ENCODE results near the gene ATP9A.

ATP9A gene

GRCh38 chr20:51735728-51736600 lies 32.2 kb downstream of the ATP9A start:
- H3K4me3 ChIP-seq (ENCODE audit: low read depth, low read length), result no peak overlapping the region
- no peak overlapping the region for H3K4me2 ChIP-seq (ENCODE audit: low read length)
- H3K36me3 ChIP-seq (ENCODE audit: control insufficient read depth, insufficient read depth, low read length), result no peaks in the 10 kb centered on the region
- no peak overlapping the region for H2AFZ ChIP-seq
- no peaks in the 10 kb centered on the region for H3K9me3 ChIP-seq (ENCODE audit: control insufficient read depth, low read length)
- H3K9ac ChIP-seq, result no peak overlapping the region
- peaks cover 31% of the 10 kb centered on the region for H3K79me2 ChIP-seq
- TF ChIP-seq, protein P1, sequence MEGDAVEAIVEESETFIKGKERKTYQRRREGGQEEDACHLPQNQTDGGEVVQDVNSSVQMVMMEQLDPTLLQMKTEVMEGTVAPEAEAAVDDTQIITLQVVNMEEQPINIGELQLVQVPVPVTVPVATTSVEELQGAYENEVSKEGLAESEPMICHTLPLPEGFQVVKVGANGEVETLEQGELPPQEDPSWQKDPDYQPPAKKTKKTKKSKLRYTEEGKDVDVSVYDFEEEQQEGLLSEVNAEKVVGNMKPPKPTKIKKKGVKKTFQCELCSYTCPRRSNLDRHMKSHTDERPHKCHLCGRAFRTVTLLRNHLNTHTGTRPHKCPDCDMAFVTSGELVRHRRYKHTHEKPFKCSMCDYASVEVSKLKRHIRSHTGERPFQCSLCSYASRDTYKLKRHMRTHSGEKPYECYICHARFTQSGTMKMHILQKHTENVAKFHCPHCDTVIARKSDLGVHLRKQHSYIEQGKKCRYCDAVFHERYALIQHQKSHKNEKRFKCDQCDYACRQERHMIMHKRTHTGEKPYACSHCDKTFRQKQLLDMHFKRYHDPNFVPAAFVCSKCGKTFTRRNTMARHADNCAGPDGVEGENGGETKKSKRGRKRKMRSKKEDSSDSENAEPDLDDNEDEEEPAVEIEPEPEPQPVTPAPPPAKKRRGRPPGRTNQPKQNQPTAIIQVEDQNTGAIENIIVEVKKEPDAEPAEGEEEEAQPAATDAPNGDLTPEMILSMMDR (IDR thresholded peaks at IDR 0.05), result no peak
- H3K27me3 ChIP-seq (ENCODE audit: control insufficient read depth, insufficient read depth, low read length), result no peaks in the 10 kb centered on the region
- H3K4me1 ChIP-seq, result no peaks in the 10 kb centered on the region
- H3K27ac ChIP-seq, result no peak overlapping the region

DNA sequence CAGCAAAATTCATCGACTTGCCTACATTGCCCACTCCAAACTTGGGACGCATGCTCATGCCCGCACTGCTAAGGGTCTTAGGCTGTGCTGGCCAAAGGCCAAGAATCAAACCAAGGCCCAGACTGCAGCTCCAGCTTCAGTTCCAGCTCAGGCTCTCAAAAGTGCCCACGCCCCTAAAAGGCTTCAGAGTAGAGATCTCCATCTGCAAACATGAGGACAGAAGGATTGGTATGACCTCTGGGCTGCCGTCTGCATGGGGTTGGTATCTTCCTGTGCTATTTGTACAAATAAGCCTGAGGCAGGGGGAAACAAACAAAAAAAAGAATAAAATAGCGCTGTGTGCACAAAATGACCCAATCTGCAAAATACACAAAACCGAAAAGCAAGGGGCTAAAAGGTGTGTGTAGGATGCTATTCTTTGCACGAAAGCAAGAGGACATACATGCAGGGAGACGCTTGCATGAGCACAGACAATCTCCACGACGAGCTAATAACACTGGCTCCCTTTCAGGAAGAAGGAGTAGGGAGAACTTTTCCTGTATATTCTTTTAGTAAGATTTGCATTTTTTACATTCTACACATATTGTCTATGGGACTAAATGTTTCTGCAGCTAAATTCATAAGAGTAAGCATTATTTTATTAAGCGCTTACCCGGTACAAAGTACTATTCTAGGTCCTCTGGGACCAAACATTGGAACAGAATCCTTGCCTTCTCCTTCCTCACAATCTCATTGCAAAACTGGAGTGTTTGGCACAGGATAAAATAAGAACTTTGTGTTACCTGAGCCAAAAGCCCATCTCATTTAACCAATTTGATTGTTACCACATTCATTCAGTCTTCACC lies 33.1 kb downstream of the ATP9A start:
- H3K9ac ChIP-seq, result no peak overlapping the region

DNA sequence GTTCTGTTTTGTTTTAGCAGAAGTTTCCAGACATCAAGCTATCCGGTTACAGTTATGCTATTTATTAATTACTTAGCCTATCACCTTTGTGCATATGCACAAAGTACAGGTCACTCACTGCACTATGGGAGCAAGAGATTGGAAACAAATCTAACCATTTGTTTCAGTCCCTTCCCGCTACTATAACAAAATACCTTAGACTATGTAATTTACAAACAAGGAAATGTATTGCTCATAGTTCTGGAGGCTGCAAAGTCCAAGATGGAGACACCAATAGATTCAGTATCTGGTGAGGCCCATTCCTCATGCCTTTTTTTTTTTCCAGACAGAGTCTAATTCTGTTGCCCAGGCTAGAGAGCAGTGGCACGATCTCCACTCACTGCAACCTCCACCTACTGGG lies 35.1 kb downstream of the ATP9A start:
- Histone ChIP-seq H3K4me1 (no peaks in the 10 kb centered on the region), H3K27ac (no peak overlapping the region), H3K4me2 (ENCODE audit: low read length) (no peak overlapping the region), H3K9me3 (ENCODE audit: control insufficient read depth, low read length) (no peaks in the 10 kb centered on the region), H3K79me2 (peaks cover 17% of the 10 kb centered on the region), H3K4me3 (ENCODE audit: low read depth, low read length) (no peak overlapping the region), H2AFZ (no peak overlapping the region), H3K36me3 (ENCODE audit: control insufficient read depth, insufficient read depth, low read length) (no peaks in the 10 kb centered on the region), H3K27me3 (ENCODE audit: control insufficient read depth, insufficient read depth, low read length) (no peaks in the 10 kb centered on the region), H3K9ac (no peak overlapping the region)
- TF ChIP-seq, protein P1 (IDR thresholded peaks at IDR 0.05), result no peak

More for the DNA sequence above, 33.1 kb downstream of the ATP9A start:
- H3K27me3 ChIP-seq (ENCODE audit: control insufficient read depth, insufficient read depth, low read length), result no peaks in the 10 kb centered on the region
- no peak overlapping the region for H3K4me3 ChIP-seq (ENCODE audit: low read depth, low read length)
- no peaks in the 10 kb centered on the region for H3K36me3 ChIP-seq (ENCODE audit: control insufficient read depth, insufficient read depth, low read length)
- TF ChIP-seq, protein P1 (IDR thresholded peaks at IDR 0.05), result no peak
- no peaks in the 10 kb centered on the region for H3K9me3 ChIP-seq (ENCODE audit: control insufficient read depth, low read length)
- H3K79me2 ChIP-seq, result peaks cover 29% of the 10 kb centered on the region
- H3K4me2 ChIP-seq (ENCODE audit: low read length), result no peak overlapping the region
- H2AFZ ChIP-seq, result no peak overlapping the region
- H3K4me1 ChIP-seq, result no peaks in the 10 kb centered on the region
- H3K27ac ChIP-seq, result no peak overlapping the region

- Histone ChIP-seq H2AFZ (no peak overlapping the region), H3K27me3 (ENCODE audit: control insufficient read depth, insufficient read depth, low read length) (no peaks in the 10 kb centered on the region), H3K79me2 (peaks cover 17% of the 10 kb centered on the region), H3K4me3 (ENCODE audit: low read depth, low read length) (no peak overlapping the region), H3K36me3 (ENCODE audit: control insufficient read depth, insufficient read depth, low read length) (no peaks in the 10 kb centered on the region), H3K27ac (no peak overlapping the region), H3K4me2 (ENCODE audit: low read length) (no peak overlapping the region), H3K9ac (no peak overlapping the region), H3K4me1 (no peaks in the 10 kb centered on the region), H3K9me3 (ENCODE audit: control insufficient read depth, low read length) (no peaks in the 10 kb centered on the region)
- TF ChIP-seq, protein P1 (IDR thresholded peaks at IDR 0.05), result no peak
Measured at GRCh38 chr20:51732096-51732791, 35.9 kb downstream of the ATP9A start.

All from parathyroid adenoma (tissue), 2 donors.